HG03108 (cell line): ENCODE data around the gene COL4A2.

Experiments used
- ATAC-seq: cut with Tn5 transposase; IDR thresholded peaks from one replicate; pipeline ENCODE4 v1.9.1; 2021; ENCODE audit warnings: moderate library complexity; ENCODE audit not compliant: unreplicated experiment

The COL4A2 gene

DNA sequence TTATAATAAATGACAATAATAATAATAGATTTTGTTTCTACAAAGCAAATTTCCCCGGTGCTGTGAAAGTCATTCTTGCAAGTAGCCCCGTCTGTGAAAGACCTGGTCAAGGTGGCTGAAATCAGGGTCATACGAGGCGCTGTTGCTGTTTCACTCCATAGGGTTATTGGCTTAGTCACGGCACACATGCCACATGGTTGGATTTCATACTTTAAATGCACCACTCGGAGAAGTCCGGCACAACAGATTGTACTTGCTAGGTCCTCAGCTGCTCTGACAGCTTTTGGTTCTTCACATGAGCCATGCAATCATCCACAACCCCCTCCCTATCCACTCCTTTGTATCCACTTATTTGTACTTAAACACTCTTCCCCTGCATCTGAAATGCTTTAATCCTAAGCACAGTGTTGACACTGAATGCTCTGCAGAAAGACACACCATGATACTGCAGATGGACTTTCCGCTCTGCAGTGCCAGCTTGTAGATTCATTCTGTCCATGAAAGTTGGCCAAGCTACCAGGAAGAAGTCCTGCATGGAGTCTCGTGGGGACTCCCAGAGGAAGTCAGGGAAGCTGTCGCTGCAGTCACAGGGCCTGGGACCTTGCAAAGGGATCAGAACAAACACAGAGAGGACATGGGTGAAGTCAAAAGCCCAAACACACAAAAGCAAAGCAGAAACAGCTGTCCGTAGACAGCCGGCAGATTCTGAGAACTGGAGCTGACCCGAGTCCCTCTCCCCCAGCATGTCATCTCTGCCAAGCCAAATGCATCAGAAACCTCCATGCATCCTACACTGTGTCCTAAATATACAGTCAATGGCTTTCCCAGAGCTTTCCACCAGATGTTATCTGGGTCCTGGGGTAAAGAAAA lies 124.6 kb downstream of the COL4A2 start:
- ATAC-seq = no peak

DNA sequence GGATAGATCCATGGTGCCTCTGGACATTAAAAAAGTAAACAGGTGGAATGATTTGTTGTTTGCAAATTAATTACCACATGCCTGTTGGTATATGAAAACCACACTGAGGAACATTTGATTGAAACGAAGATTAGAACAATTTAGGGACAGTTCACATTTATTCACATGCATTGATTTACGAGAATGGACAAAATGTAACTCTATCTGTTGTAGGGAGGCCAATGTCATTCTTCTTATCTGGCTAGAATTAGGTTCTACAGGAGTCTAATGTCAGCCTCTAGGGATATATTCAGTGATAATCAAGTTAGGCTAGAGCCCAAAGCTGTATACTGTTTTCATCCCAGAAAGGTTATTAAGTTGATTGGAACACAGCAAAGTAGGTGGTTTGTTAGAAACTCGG lies 125.4 kb downstream of the COL4A2 start:
- ATAC-seq = no peak

DNA sequence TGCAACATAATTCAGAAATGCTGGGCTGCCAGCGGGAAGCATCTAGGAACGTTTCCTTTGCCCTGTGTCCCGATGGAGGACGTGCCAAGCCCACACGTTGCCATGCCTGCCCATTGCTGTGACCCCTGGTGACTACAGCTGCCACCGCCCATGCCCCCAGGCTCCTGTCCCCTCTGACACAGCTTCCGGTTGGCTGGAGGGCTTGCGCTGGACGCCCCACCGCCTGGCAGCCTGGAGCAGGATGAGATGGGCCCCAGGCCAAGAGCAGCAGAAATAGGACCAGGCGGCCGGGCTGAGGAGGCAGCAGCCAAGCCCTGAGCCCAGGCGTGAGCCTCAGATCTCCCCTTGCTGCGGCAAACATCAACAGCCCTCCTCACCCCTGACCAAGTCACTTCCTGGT lies 125.9 kb downstream of the COL4A2 start:
- ATAC-seq = no peak

DNA sequence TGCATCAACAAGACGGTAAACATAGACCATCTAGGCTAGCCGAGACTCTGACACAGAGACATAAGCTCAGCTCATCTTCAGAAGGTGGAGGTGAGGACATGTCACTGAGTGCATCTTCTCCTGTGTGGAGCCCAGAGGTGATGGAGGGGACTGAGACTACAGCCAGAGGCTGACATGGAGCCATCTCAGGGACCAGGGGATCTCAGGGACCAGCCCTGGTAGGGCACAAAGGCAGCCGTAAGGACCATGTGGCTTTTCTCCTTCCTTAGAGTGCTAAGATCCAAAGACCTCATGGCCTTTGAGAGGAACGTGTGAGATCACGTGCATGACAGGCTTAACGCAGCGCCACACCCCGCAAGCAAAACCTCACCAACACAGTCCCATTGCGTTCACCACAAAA lies 127.5 kb downstream of the COL4A2 start:
- no peak for ATAC-seq

DNA sequence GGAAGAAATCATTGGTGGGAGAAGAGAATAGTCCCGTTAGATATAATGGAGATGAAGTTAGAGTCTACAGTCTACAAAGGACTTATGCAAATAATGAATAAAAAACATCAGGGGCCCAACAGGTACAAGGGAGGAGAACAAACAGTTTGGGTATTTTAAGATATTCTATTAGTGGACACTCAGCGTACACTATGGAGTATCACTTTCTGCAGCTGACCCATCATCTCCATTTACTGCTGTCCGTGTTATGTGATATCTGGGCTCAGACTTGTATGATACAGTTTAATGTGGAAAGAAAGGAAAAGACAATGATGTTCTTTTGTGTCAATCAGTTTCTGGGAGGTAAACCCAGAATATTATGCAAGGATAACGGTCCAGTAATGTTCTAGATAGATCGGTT lies 128.2 kb downstream of the COL4A2 start:
- ATAC-seq = no peak

DNA sequence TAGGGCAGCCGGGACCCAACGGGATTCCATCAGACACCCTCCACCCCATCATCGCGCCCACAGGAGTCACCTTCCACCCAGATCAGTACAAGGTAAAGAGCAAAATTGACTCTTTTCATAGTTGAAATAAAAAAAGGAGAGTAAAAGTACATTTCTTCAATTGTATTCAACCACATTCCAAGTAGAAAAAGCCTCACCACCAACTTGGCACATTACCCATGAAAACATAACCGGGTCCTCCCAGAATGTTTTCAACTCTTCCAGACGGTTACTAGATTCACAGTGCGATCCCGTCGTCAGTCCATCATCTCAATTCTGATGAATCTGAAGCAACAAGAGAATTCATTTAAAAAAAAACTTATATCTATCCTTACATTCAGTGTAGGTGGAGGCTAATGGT lies 129.2 kb downstream of the COL4A2 start:
- no peak for ATAC-seq

DNA sequence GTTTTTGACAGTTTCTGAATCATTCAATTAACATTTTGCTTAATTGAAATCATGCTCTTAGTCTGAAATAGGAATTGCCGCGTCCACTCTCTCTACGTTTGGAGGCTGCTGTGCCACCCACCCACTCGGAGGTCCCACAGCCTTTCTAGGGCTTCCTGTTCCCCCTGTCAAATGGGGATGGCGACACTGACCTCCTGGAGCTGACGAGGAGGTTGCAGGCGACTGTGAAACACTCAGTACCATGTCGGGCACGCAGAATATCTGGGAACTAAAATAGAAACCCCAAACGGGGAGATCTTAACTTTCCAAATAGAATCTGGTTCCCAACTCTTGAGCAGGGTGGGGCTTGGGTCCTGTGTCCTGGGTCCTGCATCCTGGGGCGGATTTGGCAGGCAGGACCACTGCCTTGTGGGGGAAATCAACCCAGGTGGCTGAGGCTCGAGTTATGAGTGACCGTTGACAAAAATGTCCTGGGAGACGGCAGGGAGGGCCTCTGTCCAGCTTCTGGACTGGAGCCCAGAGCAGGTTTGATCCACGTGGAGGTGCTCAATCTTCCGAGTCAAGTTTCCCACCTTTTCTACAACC lies 129.8 kb downstream of the COL4A2 start:
- no peak for ATAC-seq

DNA sequence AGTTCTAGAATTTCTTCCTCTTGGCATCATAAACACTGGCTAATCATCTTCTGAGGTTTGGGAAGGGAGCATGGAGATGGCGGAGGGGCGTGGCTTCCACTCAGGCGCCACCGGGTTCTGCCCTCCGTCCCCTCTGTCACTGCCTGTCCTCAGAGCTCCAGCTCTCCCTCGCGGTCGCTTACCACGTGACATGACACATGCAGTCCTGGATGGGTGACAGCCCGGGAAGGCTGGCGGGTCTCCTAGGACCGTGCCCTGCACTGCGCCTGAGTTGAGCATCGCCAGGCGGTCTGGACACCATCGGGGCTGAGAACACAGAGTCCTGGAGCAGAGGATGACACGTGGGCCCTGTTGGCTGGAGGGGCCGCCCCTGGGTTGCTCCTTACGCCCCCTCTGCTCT lies 131.1 kb downstream of the COL4A2 start:
- no peak for ATAC-seq

DNA sequence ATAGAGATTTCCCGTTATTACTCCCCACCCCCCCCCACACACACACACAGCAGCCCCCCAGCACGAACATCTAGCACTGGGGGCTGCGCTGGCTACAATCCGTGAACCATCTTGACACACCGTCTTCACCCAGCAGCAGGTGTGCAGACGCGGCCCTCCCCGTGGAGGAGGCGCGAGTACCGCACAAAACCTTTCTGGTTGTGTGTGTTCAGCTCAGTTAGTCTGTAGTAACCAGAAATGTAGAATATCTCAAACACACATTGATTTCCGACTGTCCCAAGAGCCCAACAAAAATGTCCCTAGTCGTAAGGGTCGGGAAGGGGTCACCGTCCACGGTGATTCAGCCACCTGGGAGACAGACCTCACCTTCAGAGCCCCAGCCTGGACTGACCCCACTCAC lies 131.7 kb downstream of the COL4A2 start:
- ATAC-seq = no peak

DNA sequence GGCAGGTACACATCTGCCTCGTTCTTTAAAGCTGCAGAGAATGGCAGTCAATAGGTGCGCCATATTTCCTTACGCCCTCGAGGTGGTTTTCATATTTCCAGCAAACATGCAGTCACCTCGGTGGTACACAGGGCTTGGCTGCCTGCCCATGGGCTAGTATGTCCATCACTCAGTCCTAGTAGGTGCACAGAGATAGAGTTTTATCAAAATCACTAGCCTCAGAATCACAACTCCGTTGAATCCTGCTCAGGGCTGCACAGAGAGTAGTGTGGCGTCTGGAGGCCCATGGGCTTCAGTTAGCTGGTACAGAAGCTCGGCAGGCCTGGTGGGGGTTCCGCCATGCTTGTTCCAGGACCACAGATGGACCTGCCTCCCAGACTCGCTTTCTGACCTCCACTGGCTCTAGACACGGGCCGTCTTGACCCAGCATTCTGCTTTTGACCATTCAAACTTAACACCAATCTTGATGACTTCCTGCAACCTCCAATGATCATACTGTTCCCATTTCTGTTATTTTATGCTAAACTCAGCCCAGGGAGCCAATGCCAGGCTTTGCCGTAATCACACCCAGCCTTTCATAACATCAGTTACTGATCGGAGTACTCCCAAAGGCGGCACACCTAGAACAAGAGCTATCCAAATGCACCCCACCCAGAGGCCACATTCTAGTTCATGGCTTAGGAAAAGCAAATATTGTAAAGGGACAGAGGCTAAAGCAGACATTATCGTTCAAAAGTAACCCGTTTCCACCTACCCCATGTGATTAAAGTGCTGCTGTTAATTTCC lies 134.1 kb downstream of the COL4A2 start:
- ATAC-seq = no peak

DNA sequence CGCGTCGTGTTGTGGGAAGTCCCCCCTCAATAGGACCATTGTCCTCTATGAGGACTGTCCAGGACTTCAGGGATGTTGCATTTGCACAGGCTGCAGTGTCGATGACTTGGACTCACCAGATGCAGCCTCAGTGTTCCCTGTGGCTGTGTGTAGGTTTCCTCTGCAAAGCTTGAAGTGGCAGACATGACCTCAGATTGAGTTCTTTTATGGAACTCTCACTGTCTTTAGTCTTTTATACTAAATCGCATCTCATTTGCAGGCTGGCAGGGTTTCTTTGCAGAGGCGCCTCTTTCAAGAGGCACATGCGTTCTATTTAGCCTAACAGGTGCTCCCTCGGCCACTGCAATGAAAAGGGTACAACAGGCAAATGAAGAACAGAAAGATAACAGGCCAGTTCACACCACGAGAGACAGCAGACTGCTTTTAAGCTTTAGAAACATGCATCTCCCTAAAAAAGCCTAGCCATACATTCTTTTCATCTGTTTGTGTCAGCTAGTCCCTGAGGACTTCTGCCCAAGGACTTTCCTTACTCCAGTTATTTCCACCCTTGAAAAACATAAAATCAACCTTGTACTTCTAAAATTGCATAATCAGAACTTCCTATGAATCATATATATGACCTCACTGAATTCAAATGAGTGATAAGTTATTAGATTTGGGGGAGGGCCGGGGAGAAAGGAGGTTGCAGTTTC lies 136.0 kb downstream of the COL4A2 start:
- ATAC-seq = no peak

DNA sequence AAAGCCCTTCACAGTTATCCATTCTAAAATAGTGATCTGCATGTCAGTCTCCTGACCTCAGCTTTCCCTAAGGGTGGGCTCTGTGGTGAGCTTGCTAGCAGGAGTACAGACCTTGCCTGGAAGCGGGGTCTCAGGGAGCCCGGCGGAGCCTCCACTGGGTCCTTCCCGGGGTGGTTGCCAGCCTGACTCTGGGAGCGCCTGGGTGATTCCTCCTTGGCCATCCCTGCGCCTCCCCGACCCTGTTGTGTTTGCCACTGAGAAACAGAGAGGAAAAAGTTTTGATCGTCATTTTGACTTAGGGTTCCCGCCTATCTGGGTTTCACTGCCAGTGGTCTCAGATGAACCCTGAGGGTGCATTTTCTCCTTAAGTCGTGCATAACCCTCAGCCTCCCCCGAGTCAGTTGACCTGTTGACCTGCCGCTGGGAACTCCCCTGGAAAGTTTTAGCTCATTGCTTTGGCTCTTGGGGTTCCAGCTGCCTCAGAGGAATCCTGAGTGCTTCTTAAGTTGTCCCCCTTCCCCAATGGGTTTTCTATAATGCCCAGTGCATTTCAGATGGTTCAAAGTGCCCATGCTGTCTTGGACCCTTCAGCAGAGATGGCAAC lies 136.6 kb downstream of the COL4A2 start:
- no peak for ATAC-seq

DNA sequence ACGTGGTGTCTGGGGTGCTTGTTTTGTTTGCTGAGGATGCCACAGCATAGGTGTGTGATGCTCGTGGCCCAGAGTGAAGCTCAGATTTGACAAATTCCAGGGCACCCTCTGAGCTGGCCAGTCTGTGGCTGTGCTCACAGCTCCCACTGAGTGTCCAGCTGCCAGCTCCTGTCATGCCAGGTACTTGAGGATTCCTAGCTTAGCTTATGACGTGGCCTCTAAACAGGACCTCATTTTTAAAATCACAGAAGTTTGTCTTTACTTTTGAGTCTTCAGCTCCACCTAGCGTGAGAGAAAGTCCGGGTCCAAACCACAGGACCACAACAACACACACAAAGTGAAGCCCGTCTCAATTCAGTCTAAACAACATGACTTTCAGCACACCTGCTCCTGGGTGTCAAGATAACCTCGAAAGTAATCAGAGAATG lies 137.2 kb downstream of the COL4A2 start:
- no peak for ATAC-seq

DNA sequence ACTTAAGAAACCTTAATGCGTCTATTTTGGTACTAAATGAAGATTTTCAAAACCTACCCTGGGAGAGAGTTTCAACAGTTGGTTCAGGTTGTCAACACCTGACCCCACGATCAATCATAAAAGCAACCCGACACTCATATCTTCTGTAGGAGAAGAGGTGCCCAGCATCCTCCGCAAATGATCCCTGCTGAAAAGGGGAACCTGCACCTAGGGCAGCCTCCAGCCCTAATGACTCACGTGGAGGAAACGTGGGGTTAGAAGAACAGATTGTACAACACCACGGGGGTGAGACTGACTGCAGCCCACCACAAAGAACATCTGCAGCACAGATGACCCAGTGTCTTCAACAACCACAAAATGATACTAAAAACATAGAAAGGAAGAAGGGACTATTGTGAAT lies 138.1 kb downstream of the COL4A2 start:
- no peak for ATAC-seq

DNA sequence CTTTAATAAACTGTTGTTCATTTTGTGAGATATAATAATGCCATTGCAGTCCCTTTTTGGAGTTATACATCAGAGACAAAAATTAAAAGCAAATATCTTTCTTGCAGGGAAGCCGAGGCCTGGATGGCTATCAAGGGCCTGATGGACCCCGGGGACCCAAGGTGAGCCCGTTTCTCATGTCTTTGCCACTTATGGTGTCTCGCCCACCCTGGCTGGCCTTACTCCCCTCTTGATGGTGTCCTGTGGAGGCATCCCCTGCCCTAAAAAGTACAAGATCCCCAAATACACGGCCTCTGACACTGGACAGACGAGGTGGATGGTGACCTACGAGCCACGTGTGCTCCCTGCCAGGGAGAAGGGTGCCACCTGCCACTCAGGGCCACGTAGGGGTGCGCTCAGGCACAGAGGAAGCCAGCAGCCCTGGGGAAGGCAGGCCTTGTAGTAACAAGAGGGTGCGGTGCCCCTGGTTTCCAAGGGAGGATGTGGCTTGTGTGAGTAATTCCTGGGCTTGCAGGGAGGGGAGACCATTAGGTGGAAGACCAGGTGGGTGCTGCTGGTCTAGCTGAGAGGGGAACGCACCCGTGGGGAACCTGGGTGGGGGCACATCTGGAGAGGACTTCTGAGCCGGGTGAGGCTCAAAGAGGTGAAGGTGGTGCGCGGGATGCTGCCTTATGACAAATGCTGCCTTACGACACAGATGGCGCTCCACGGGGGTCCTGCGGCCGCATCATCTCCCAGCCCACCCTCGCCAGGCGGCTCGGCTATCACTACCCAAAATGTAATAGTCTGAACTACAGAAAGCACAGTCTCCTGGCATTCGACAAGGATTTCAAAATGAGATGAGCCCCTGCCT lies 138.9 kb downstream of the COL4A2 start:
- ATAC-seq = no peak

DNA sequence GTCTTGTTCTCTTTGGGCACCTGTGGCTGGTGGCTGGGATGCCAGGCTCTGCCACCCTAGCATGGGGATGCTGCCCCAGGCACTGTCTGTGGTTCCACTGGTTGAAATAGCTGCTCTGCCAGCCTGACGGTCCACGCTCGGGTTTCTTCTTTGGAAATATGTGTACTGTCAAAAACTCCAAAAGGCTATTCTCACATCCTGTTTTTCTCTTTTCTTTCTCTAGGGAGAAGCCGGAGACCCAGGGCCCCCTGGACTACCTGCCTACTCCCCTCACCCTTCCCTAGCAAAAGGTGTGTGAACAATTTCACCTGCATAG lies 139.4 kb downstream of the COL4A2 start:
- no peak for ATAC-seq

DNA sequence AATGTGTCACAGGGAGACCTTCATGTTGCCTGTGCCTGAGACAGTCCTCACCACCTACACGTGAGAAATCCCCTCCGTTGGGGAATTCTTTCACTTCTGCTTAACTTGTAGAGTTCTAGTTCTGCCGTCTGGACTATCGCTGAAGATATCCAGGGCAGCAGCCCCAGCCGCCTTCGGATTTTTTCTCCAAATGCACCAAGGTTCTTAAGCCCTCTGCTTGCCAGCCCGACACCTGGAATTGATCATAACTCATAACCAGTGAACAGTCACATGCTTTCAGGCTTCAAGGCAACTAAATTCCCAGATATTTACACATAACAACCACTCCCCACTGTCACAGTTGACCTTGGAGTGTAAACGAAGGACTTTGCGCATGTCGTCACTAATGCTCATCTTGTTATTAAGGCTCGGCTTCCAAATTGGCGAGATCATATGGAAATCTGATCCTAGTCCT lies 140.0 kb downstream of the COL4A2 start:
- no peak for ATAC-seq

DNA sequence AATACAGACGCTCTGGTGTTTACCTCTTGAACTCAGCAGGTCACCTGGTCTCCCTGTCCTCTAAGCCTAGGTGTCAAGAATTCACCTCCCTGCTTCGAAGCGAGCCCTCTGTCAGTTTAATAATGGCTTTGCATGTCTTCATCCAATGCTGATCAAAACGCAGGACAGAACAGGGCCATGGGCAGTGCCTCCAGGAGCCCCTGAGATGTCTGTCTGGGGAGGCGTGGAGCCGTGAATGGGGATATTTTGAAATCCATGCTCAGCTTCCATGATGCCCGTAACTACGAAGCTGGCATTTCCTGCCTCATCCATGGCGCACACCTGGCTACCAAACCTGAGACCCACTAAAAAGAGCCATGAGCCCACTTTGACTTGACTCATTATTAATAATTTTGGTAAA lies 140.7 kb downstream of the COL4A2 start:
- ATAC-seq = no peak

DNA sequence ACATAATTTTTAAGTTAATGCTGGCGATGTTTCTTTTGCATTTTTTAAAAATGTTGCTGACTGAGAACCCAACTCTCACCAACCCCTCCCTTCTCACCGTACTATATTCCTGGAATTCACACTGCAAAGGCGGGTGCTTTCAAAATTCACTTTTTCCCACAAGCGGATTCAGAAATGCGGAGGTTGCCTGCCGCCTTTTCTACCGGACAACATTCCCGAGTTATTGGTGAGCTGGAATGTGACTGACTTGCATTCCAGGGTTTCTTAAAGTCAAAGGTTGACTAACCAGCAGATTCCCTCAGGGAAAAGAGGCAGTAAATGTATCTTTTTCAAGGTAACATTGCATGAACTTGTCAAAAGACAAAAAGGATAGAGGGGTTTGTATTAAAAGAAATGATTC lies 141.1 kb downstream of the COL4A2 start:
- ATAC-seq = no peak

DNA sequence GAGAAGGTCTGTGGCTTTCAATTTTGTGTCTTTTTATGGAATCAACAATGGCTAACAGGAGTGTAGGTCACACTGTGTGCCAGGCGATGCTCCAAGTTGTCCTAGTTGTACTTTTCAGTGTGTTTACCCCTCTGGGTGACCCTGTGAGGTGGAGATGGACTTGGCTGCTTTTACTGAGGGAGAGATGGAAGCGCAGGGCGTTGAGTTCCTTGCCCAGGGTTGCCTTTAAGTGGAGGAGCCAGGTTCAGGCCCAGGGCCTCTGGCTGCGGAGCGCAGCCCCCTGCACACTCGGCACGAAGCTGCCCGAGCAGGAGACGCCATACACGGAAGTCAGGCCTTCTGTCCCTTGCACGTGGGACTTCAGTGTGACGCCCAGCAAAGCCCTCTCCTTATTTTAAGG lies 141.6 kb downstream of the COL4A2 start:
- ATAC-seq = no peak
